Esophagus muscularis mucosa (tissue), 4 donors: ENCODE results near the gene C5orf58. TPM values are rescaled to one million over a fixed set of nuclear protein-coding genes. Genes with fewer than 3 reads are reported as not detected.
A peak's percentile ranks its signal among the peaks of the same experiment; 100 is the strongest.

ENCODE experiments used
- DNase-seq: peaks from one replicate; pipeline ENCODE4 v3.0.0-alpha.2; 2017; ENCODE audit errors: extremely low spot score
- H3K27ac ChIP-seq, 4 donors: fragments of 200-600 bp; sonication (generic); replicated peaks in 1 of 4; 1 replicate in 3 of 4; 2 replicates in 1 of 4; pipeline ENCODE4 v1.5.1; 2016 to 2019; ENCODE audit warnings: mild to moderate bottlenecking in 1 of 4
- H3K27me3 ChIP-seq, 4 donors: fragments of 200-600 bp; sonication (generic); one replicate each; pipeline versions ENCODE4 v1.5.1 to v1.6.0; 2016 to 2019
- H3K36me3 ChIP-seq, 4 donors: fragments of 200-600 bp; sonication (generic); one replicate each; pipeline ENCODE4 v1.5.1; 2016 to 2019
- H3K4me1 ChIP-seq, 4 donors: fragments of 200-600 bp; sonication (generic); one replicate each; pipeline ENCODE4 v1.5.1; 2016 to 2019
- H3K4me3 ChIP-seq, 4 donors: fragments of 200-600 bp; sonication (generic); 1 replicate in 2 of 4; 2 replicates in 2 of 4; pipeline ENCODE4 v1.5.1; 2016 to 2019; ENCODE audit warnings: mild to moderate bottlenecking in 4 of 4, moderate library complexity in 1 of 4
- H3K9me3 ChIP-seq, 4 donors: fragments of 200-600 bp; sonication (generic); 1 replicate in 3 of 4; 2 replicates in 1 of 4; pipeline ENCODE4 v1.5.1; 2016 to 2019
- CTCF ChIP-seq, 3 experiments: fragments of 200-600 bp in 2 of 3; fragments of 450-650 bp in 1 of 3; sonication (generic) in 2 of 3; IDR thresholded peaks; one replicate each; pipeline ENCODE4 v1.5.1; 2017 to 2019; ENCODE audit warnings: antibody characterized with exemption in 3 of 3, mild to moderate bottlenecking in 2 of 3, moderate library complexity in 1 of 3
- EP300 ChIP-seq: sonication (generic); formaldehyde crosslinking; IDR thresholded peaks from one replicate; pipeline ENCODE4 v1.6.1; 2017; ENCODE audit warnings: antibody characterized with exemption
- POLR2A ChIP-seq: fragments of 450-650 bp; IDR thresholded peaks from one replicate; pipeline ENCODE4 v1.6.1; 2017; ENCODE audit warnings: antibody characterized with exemption, moderate library complexity, mild to moderate bottlenecking, low read depth
- POLR2AphosphoS5 ChIP-seq, 2 donors: sonication (generic); formaldehyde crosslinking; IDR thresholded peaks; one replicate each; pipeline ENCODE4 v1.6.1; 2017; ENCODE audit warnings: antibody characterized with exemption in 2 of 2
- WGBS: methylation state at CpG from one replicate; pipeline ENCODE4 v1.1.5; 2018; 5-methylcytosine and 5-hydroxymethylcytosine counted together
- intact Hi-C: fragments of 100-400 bp; cut with DNase I; formaldehyde crosslinking; loops from one replicate; pipeline ENCODE4 v1.15.1; 2023
- total RNA-seq, 4 donors: library from RNA; depleted of rRNA; stranded (reverse); fragments of >200 nt; gene quantifications; one replicate each; pipeline versions ENCODE4 v1.1.0 to v1.2.1, GENCODE V29; 2016

Gene C5orf58
- total RNA-seq, 4 donors from 2014 or later = 6.5 TPM; not detected in 3

- 89% methylated on average over 2 of the region's 2 CpGs for WGBS
- Histone ChIP-seq H3K27me3 (no peaks in the 10 kb centered on the region), H3K9me3 (peaks cover 0 to 6% (median 3%) of the 10 kb centered on the region in 4 donors), H3K27ac (peak overlapping the region; percentile 50 to 64 (median 58)), H3K36me3 (peaks cover 0 to 5% (median 0%) of the 10 kb centered on the region in 4 donors), H3K4me3 (no peak overlapping the region), H3K4me1 (peaks cover 11 to 36% (median 31%) of the 10 kb centered on the region in 4 donors)
- no peak for DNase-seq
- intact Hi-C loops = no loop called here
- TF ChIP-seq POLR2AphosphoS5 (IDR thresholded peaks at IDR 0.05) (no peak), EP300 (no peak), CTCF (IDR thresholded peaks at IDR 0.05) (no peak)
Measured at GRCh38 chr5:170288151-170288550, 55.4 kb downstream of the C5orf58 start.

GRCh38 chr5:170288551-170288950 lies 55.8 kb downstream of the C5orf58 start:
- intact Hi-C loops = no loop called here
- no peak for DNase-seq
- 66% methylated on average over 3 of the region's 3 CpGs for WGBS

GRCh38 chr5:170289121-170289520 lies 56.3 kb downstream of the C5orf58 start:
- H3K4me3 ChIP-seq = no peak overlapping the region
- H3K27me3 ChIP-seq = no peaks in the 10 kb centered on the region
- TF ChIP-seq CTCF (IDR thresholded peaks at IDR 0.05) (no peak), POLR2AphosphoS5 (IDR thresholded peaks at IDR 0.05) (no peak), POLR2A (no peak), EP300 (no peak)
- peak overlapping the region; percentile 40 to 61 (median 52) for H3K27ac ChIP-seq
- 49% methylated on average over 3 of the region's 3 CpGs for WGBS
- DNase-seq = no peak
- peaks cover 0 to 6% (median 3%) of the 10 kb centered on the region in 4 donors for H3K9me3 ChIP-seq
- intact Hi-C loops = no loop called here
- peaks cover 11 to 36% (median 31%) of the 10 kb centered on the region in 4 donors for H3K4me1 ChIP-seq
- peaks cover 0 to 5% (median 0%) of the 10 kb centered on the region in 4 donors for H3K36me3 ChIP-seq

More at GRCh38 chr5:170288551-170288950, 55.8 kb downstream of the C5orf58 start:
- Histone ChIP-seq H3K36me3 (peaks cover 0 to 5% (median 0%) of the 10 kb centered on the region in 4 donors), H3K27ac (peak overlapping the region in 2 of 4 donors; percentile 54 to 61), H3K27me3 (no peaks in the 10 kb centered on the region), H3K4me3 (no peak overlapping the region), H3K9me3 (peaks cover 0 to 6% (median 3%) of the 10 kb centered on the region in 4 donors), H3K4me1 (peaks cover 11 to 36% (median 31%) of the 10 kb centered on the region in 4 donors)
- TF ChIP-seq CTCF (IDR thresholded peaks at IDR 0.05) (no peak), EP300 (no peak), POLR2AphosphoS5 (IDR thresholded peaks at IDR 0.05) (no peak), POLR2A (no peak)

GRCh38 chr5:170289764-170290163 lies 57.0 kb downstream of the C5orf58 start:
- TF ChIP-seq POLR2AphosphoS5 (IDR thresholded peaks at IDR 0.05) (peak; percentile 35 to 59), EP300 (no peak), POLR2A (no peak)
- 61% methylated on average over 4 of the region's 4 CpGs for WGBS
- no peak overlapping the region for H3K4me3 ChIP-seq
- DNase-seq = no peak
- H3K27me3 ChIP-seq = no peaks in the 10 kb centered on the region
- H3K36me3 ChIP-seq = peaks cover 0 to 5% (median 0%) of the 10 kb centered on the region in 4 donors
- peaks cover 0 to 5% (median under 1%) of the 10 kb centered on the region in 4 donors for H3K9me3 ChIP-seq
- intact Hi-C loops = no loop called here
- peak overlapping the region in 1 of 4 donors; percentile 25 for H3K27ac ChIP-seq
- peaks cover 11 to 36% (median 31%) of the 10 kb centered on the region in 4 donors for H3K4me1 ChIP-seq

GRCh38 chr5:170290498-170290897 lies 57.7 kb downstream of the C5orf58 start:
- H3K9me3 ChIP-seq = peaks cover 0 to 5% (median 0%) of the 10 kb centered on the region in 4 donors
- no peak for TF ChIP-seq CTCF (IDR thresholded peaks at IDR 0.05)
- no peak for TF ChIP-seq POLR2A
- no peak for TF ChIP-seq POLR2AphosphoS5 (IDR thresholded peaks at IDR 0.05)
- TF ChIP-seq EP300 = no peak
- 90% methylated on average over 3 of the region's 3 CpGs for WGBS
- H3K4me3 ChIP-seq = no peak overlapping the region
- intact Hi-C loops = no loop called here
- peak overlapping the region in 2 of 4 donors; percentile 25 to 26 for H3K27ac ChIP-seq
- peaks cover 11 to 36% (median 31%) of the 10 kb centered on the region in 4 donors for H3K4me1 ChIP-seq
- H3K27me3 ChIP-seq = no peaks in the 10 kb centered on the region
- DNase-seq = no peak
- H3K36me3 ChIP-seq = peaks cover 0 to 5% (median 0%) of the 10 kb centered on the region in 4 donors
